Fibroblast of pulmonary artery (primary cell): Measurements from ENCODE around the gene PTPN9.

Source experiments
- DNase-seq: peaks from one replicate; pipeline ENCODE4 v3.0.0-alpha.2; 2010; ENCODE audit warnings: low read depth
- H3K4me3 ChIP-seq: replicated peaks from 2 replicates; pipeline ENCODE4 v1.5.1; 2011; ENCODE audit warnings: low read depth, mild to moderate bottlenecking, control low read depth, low read length, moderate library complexity
- TF ChIP-seq, protein P1 (sequence below): IDR thresholded peaks from 2 replicates; pipeline ENCODE4 v1.5.1; 2011; ENCODE audit warnings: mild to moderate bottlenecking, control low read depth, low read length, inconsistent platforms; ENCODE audit errors: missing control alignments

The PTPN9 gene

DNA sequence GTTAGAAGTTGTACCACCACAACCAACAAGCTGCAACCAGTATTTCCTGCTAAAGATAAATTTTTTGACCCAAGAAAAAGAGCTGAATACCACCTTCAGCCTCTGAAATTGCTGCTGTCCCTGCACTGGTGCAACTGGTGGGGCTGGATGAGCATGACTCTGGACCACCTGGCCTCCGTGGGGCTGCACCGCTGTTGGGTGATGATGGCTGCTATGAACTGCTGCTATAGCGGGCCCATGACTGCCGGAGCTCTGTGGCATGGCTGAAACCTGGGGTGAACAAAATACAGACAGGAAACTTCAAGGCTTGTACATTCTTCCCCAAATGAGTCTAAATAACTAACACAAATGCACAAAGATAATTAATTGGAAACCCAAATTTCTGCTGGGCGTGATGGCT lies 156.6 kb downstream of the PTPN9 start:
- no peak overlapping the region for H3K4me3 ChIP-seq
- DNase-seq: no peak
- TF ChIP-seq, protein P1, sequence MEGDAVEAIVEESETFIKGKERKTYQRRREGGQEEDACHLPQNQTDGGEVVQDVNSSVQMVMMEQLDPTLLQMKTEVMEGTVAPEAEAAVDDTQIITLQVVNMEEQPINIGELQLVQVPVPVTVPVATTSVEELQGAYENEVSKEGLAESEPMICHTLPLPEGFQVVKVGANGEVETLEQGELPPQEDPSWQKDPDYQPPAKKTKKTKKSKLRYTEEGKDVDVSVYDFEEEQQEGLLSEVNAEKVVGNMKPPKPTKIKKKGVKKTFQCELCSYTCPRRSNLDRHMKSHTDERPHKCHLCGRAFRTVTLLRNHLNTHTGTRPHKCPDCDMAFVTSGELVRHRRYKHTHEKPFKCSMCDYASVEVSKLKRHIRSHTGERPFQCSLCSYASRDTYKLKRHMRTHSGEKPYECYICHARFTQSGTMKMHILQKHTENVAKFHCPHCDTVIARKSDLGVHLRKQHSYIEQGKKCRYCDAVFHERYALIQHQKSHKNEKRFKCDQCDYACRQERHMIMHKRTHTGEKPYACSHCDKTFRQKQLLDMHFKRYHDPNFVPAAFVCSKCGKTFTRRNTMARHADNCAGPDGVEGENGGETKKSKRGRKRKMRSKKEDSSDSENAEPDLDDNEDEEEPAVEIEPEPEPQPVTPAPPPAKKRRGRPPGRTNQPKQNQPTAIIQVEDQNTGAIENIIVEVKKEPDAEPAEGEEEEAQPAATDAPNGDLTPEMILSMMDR: no peak

DNA sequence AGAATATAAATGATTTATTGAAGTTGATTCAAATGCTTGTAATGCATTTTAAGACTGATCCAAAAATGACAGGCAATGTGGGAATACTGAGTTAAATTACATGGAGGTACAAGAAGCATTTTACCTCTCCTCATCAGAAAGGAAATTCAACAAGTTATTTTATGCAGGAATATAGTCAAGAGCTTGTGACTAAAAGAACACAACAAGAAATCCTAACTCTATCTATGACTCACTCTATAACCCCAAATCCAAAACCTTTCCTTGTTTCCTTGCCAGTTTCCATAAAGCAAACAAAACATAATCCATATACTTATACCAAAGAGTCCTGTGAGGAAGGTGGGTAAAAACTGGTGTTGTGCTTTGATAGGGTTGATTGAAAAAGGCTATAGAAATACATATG lies 158.4 kb downstream of the PTPN9 start:
- DNase-seq: peak; percentile 19
- no peak overlapping the region for H3K4me3 ChIP-seq
- TF ChIP-seq, protein P1: no peak

DNA sequence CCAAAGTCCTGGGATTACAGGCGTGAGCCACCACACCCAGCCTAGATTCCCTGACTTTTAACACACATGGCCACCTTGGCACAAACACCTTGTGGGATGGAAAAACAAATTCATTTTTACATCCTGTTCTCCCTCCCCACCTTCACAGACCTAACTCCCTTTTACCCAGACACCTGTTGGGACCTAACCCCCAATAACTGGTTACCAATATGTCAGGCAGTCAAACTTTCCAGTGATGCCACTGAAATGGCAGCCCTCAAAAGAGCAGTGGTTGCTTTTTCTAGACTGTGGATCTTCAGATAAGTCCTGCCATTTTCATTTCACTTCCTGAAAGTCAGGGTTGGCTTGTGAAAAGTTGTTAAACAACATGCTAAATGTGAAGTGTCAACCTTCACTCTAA lies 162.5 kb downstream of the PTPN9 start:
- H3K4me3 ChIP-seq: no peak overlapping the region
- no peak for DNase-seq
- TF ChIP-seq, protein P1: no peak
